T47D (cell line): ENCODE measurements around the gene GDPD5.
A peak's percentile ranks its signal among the peaks of the same experiment; 100 is the strongest.

Experiments used
- DNase-seq, 2 experiments: peaks; one replicate each; pipeline versions ENCODE4 v3.0.0 to v3.0.0-alpha.2; 2011 to 2012; ENCODE audit warnings: low read depth in 1 of 2, low spot score in 1 of 2
- JUND ChIP-seq: IDR thresholded peaks from 2 replicates; pipeline ENCODE4 v1.6.1; 2012; ENCODE audit warnings: low read depth
- in situ Hi-C: cut with HindIII; loops from 2 replicates; pipeline ENCODE4 v1.10.0; 2016; ENCODE audit warnings: low sequenced_read_pairs, low pct_unique_long_range_greater_than_20kb

GDPD5 gene

DNA sequence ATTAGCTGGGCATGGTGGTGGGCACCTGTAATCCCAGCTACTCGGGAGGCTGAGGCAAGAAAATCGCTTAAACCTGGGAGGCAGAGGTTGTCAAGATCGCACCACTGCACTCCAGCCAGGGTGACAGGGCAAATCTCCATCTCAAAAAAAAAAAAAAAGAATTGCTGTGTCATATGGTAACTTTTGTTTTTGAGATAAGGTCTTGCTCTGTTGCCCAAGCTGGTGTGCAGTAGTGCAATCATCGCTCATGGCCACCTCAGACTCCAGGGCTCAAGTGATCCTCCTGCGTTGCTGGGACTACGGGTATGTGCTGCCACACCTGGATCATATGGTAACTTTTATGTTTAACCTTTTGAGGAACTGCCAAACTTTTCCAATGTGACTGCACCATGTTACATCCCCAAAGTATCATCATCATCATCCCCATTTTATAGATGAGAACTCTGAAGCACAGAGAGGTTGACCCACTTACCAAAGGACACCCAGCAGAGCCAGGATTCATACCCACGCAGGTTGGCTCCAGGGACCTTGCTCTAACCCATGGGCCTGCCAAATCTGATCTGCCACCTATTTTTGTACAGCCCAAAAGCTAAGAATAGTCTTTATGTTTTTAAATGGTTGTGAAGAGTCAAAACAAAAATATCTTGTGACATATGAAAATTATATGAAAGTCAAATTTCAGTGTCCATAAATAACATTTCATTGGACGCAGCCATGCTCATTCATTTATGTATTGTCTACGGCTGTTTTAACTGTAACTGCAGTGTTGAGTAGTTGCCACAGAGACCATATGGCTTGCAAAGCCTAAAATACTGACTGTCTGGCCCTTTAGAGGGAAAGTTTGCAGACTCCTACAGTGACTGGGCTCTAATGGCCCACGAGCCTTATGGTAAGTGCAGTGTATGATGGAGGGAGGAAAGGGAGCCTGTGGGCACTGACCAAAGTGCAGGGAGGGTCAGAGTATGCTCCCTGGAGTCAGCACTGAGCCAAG lies 45.3 kb downstream of the GDPD5 start:
- DNase-seq, result no peak
- in situ Hi-C loops, result no loop called here
- TF ChIP-seq JUND, result no peak

DNA sequence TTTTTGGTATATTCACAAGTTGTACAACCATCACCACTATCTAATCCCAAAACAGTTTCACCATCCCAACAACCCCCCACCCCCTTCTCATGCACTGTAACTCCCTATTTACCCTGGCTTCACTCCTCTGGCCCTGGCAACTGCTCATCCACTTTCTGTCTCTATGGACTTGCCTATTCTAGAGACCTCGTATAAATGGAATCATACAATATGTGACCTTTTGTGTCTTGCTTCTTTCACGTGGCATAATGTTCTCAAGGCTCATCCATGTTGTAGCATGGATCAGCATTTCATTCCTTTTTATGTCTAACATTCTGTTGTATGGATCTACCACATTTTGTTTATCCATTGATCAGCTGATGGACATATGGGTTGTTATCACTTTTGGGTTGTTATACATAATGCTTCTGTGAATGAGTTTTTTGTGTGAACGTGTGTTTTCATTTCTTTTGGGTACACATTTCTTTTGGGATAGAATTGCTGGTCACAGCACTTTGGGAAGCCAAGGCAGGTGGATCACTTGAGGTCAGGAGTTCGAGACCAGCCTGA lies 46.1 kb downstream of the GDPD5 start:
- in situ Hi-C loops, result no loop called here
- TF ChIP-seq JUND, result no peak
- DNase-seq, result no peak

DNA sequence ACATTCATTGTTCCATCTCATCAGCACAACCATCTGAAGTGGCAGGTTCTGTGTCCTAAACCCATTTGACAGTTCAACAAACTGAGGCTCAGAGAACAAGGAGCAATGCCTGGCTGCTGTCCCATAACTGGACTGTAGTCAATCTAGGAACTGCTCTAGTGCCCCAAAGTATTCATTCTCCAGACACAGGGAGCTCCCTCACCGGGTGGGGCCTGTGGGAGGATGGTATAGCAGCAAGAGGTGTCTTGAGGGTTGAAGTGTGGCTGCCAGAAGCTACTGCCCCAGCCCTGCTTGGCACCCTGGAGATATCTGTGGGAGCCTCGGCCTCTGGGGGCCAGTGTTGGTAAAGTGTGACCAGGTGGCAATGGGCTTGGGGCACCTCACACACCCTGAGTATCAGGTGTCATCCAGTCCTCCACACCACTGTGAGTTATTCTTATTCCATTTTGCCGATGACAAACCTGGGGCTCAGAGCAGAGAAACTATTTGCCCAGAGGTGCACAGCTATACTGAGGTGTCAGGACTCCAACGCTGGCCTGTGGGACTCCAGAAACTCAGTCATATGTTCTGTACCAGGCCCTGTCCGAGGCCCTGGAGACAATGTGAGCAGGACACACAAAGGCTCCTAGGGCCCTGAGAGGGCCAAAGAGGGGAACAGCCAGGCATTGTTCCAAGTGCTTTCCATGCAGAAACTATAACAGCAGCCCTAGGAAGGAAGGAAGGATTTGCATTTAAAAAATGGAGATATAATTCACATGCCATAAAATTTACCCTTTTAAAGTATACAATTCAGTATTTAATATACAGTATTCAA lies 46.8 kb downstream of the GDPD5 start:
- TF ChIP-seq JUND, result no peak
- DNase-seq, result no peak

DNA sequence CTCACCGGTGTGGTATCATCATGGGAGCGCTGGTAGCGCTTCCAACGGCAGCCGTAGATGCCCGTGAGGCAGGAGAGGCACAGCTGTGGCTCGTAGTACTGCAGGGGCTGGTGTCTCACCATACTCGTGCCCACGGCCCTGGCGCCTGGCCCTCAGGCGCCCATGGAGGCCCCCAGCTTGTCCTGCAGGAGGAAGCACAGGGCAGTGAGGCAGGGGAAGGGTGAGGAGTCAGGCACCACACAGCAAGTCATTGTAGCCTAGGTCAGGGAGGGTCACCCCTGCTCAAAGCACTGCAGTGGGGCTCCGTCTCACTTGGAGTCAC lies 48.2 kb downstream of the GDPD5 start:
- in situ Hi-C loops, result no loop called here
- DNase-seq, result no peak
- TF ChIP-seq JUND, result no peak

More for the DNA sequence above, 46.8 kb downstream of the GDPD5 start:
- in situ Hi-C loops, result no loop called here

DNA sequence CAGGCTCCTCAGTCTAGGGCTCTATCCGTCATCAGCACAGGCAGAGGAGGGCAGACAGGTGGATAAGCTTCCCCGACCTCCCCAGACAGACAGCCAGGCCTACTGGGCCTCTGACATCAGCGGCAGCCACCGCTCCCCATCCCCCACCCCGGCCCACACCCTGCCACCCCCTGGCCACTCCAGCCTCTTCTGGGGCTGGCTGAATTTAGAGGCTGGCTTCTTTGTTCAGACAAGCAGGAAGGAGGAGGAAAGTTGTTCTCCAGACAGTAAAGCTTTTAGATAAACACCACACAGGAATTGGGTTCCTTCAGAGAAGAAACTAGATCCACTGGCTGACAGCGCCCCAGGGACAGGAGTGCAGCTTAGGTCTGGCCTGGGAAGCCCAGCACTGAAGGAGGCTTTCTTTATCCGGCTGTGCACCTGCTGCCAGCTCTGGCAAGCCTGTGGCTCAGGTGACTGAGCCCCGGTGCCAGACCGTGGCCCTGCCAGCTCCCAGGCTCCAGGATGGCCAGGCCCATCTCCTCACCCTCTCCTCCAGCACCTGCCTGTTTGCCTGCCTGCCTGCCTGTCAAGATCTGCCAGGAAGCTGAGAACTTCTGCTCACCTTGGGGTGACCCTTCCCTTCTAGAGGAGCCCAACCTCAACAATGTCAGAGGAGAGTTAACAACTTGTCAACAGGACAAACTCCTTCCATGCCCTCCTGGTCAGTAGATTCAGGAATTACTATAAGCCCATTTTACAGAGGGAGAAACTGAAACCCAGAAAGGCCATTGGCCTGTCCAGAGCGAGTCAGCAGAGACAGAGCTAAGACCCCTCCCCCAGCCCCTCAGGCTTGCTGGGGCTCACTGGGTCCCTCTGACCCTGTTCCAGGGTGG lies 48.8 kb downstream of the GDPD5 start:
- peak; percentile 44 to 62 for DNase-seq
- TF ChIP-seq JUND, result no peak
- in situ Hi-C loops, result no loop called here

DNA sequence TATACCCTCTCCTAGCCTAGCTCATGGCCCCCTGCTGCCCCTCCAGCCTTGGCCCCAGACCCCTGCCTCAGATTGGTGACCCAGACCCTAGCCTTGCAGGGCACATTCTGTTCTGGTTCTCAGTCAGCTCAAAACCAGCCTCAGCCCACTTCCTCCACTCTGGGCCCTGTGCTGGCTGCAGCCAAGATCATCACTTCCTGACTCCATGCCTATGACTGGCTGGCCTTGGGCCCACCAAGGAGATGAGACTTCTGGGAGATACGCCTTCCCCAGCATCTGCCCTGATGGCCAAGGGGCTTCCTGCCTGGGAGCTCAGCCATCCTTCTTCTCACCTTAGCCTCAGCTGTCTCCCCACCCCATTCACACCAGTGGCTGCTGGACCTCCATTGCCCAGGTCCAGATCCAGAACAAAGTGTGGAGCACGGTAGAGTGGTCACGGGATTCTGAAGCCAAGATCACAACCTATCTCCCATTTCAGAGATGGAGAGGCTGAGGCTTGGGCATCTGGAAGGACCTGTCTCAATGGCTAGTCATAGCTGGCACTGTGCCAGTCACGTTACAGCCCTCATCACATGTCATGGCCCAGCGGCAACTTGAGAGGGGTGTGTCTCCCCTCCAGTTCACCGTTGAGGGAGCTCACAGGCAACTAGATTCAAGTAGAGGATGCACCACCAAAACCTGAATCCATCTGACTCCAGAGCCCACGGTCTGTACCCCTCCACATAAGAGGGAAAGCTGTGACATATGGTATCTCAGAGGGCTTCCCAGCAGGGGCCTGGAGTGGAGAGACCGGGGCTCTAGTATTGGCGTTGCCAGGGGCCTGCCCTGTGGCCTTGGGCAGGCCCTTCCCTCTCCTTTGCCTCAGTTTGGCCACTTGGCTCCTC lies 49.7 kb downstream of the GDPD5 start:
- in situ Hi-C loops, result no loop called here
- TF ChIP-seq JUND, result no peak
- DNase-seq, result peak in 1 of 2 experiments; percentile 38

DNA sequence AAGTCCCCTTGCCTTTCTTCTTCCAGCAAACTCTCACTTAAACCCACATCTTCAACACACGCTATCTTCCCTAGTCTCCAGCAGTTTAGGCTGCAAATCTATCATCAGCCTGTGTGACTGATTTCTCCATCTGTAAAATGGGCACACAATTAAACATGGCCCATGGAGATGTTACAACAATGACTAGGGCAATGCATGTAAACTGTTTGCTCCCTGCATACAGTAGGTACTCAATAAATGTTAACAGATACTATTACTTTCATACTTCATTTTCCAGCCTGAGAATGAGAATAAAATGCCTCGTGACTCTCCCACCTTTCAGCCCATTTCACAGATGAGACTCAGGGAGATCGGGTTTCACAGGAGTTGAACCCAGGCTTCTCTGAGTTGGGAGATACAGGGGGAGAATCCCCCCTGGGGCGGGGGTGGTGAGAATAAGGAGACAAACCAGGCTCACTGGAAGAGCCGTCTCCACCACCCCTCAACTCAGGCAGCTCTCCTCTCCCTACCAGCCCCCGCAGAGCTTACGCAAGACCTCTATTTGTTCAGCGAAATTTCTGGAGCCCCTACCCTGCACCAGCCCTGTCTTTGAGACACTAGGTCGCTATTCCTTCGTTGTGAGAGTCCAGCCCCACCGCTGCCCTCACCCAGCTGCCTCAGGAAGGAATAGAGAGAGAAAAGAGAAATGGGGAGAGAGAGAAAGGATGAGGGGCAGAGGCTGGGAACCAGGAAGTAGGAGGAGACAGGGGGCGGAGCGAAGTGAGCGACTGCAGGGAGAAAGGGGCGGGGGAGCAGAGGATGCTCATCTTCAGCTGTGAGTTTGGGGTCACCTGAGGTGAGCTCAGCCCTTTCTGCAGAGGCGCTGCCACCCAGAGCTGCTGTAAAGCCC lies 50.6 kb downstream of the GDPD5 start:
- peak in 1 of 2 experiments; percentile 27 for DNase-seq
- in situ Hi-C loops, result no loop called here
- no peak for TF ChIP-seq JUND

DNA sequence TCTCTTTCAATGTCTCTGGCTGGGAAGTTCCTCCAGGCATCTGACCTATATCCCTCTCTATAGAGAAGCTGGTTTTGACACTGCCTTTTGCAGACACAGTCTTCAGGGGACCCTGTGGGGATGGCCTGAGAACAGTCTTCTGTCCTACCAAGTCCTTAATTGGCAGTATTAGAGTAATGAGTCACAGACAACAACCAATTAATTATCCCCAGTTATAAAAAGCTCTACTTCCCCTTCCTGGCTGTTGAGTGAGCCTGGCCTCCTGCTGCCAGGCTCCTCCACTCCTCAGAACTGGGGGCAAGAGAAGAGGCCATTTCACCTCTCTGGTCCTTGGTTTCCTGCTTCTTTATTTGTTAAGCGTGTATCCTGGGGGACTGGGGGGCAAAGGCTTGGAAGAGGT lies 51.5 kb downstream of the GDPD5 start:
- TF ChIP-seq JUND, result no peak
- no peak for DNase-seq
- in situ Hi-C loops, result no loop called here

DNA sequence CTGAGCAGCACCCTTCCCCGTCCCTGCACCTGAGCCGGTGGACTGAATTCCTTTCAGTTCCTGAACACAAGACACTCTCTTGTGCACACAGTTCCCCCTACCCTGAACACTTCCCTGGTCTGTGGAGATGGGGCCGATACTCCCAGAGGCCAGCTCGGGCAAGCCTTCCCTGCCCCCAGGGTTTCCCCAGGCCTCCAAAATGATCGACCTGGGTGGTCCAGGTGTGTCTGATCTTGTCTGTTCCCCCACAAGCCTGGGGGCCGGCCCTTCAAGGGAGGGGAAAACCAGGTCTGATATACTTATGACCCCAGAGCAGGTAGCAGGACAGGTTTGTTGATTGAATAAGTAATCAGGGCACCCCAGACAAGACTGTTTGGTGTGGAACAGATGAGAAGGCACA lies 52.1 kb downstream of the GDPD5 start:
- in situ Hi-C loops, result no loop called here
- no peak for DNase-seq
- no peak for TF ChIP-seq JUND

DNA sequence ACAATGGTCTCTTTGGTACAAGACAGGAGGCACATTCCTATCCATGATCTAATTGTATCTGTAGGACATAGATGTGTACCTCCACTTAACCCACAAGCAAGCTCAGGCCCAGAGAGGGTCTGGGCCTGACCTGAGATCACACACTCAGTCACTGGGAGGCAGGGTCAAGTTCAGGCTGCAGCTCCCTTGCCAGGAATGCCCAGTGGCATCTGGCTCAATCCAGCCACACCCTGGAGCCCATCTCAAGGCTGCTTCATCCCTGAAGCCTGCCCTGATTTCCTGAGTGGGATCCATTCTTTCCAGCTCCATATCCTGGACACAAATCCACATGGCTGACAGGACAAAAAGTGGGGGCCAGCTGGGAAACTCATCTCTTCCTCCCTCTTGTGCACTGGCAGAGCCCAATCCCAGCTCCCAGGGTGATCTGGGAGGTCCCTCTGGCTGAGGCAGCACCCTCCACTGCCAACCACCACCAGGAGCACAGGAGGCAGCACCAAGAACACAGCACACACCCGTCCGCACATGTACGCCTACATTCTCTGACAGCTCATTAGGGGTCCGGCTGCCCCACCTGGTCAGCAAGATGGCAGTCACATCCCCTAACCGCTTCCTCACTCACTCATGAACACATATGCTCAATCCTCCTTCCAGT lies 53.5 kb downstream of the GDPD5 start:
- DNase-seq, result no peak
- TF ChIP-seq JUND, result no peak
- in situ Hi-C loops, result no loop called here
